NOMO-1 (cell line): ENCODE measurements around the gene NFIX.
A peak's percentile ranks its signal among the peaks of the same experiment; 100 is the strongest.

Experiments used
- DNase-seq, 2 experiments: peaks; one replicate each; lab custom pipeline; 2025; ENCODE audit not compliant: unreplicated experiment in 2 of 2; lab: John Stamatoyannopoulos, UW

The NFIX gene

GRCh38 chr19:13069415-13070359 lies 74.4 kb downstream of the NFIX start:
- DNase-seq: no peak

GRCh38 chr19:13070425-13071140 lies 75.3 kb downstream of the NFIX start:
- no peak for DNase-seq

GRCh38 chr19:13071444-13072187 lies 76.3 kb downstream of the NFIX start:
- DNase-seq: no peak

GRCh38 chr19:13072188-13072908 lies 77.1 kb downstream of the NFIX start:
- DNase-seq: no peak

GRCh38 chr19:13073263-13073662 lies 78.0 kb downstream of the NFIX start:
- DNase-seq: no peak

- no peak for DNase-seq
Measured at GRCh38 chr19:13074378-13074777, 79.1 kb downstream of the NFIX start.

- DNase-seq: no peak
Measured at GRCh38 chr19:13076320-13076719, 81.0 kb downstream of the NFIX start.

- DNase-seq: no peak
Measured at GRCh38 chr19:13076787-13077186, 81.5 kb downstream of the NFIX start.

- DNase-seq: no peak
Measured at GRCh38 chr19:13077240-13077639, 82.0 kb downstream of the NFIX start.

- no peak for DNase-seq
Measured at GRCh38 chr19:13078381-13078780, 83.1 kb downstream of the NFIX start.

- DNase-seq: no peak
Measured at GRCh38 chr19:13078897-13079541, 83.7 kb downstream of the NFIX start.

GRCh38 chr19:13079542-13079986 lies 84.3 kb downstream of the NFIX start:
- peak in 1 of 2 experiments; percentile 8 for DNase-seq

- no peak for DNase-seq
Measured at GRCh38 chr19:13082192-13083007, 87.1 kb downstream of the NFIX start.

GRCh38 chr19:13083008-13083404 lies 87.7 kb downstream of the NFIX start:
- DNase-seq: no peak

- no peak for DNase-seq
Measured at GRCh38 chr19:13083627-13084026, 88.4 kb downstream of the NFIX start.

- no peak for DNase-seq
Measured at GRCh38 chr19:13085666-13086065, 90.4 kb downstream of the NFIX start.

- DNase-seq: no peak
Measured at GRCh38 chr19:13086341-13086740, 91.1 kb downstream of the NFIX start.

- DNase-seq: no peak
Measured at GRCh38 chr19:13087295-13087694, 92.0 kb downstream of the NFIX start.
